Activated CD8-positive, alpha-beta memory T cell treated with anti-CD3 and anti-CD28 coated beads for 1 hour (primary cell): ENCODE results near the gene EPHB2.

Experiments
- DNase-seq, 2 donors: peaks; one replicate each; pipeline ENCODE4 v3.0.0-alpha.2; 2020; ENCODE audit warnings: low read depth in 1 of 2; ENCODE audit errors: extremely low read depth in 1 of 2

Gene EPHB2

DNA sequence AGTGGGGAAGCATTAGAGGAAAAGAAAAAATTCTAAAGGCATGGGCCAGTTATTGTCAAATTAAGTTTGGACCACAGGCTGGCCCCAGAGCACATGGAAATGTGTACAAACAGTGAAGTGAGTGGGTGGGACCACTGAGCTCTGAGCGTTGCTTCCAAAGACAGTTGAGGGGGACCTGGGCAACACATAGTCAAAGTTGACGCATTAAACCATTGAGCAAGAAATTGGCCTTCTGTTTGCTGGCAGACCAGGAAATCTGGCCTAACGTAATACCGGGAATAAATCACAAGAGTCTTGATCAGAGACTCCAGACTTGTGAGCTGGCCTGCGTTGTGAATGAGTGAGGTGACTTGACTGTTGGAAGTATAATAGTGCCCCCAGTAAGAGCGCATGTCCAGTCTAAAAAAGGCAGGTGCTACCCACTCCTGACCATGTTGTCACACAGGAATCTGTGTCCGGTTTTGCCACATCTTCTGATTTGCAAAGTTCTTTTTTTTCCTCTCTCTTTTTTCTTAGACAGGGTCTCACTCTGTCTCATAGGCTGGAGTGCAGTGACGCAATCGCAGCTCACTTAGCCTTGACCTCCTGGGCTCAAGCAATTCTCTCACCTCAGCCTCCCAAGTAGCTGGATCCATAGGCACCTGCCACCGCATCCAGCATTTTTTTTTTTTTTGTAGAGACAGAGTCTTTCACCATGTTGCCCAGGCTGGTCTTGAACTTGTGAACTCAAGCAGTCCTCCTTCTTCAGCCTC, 10.7 kb downstream of the EPHB2 start:
- DNase-seq, result no peak

DNA sequence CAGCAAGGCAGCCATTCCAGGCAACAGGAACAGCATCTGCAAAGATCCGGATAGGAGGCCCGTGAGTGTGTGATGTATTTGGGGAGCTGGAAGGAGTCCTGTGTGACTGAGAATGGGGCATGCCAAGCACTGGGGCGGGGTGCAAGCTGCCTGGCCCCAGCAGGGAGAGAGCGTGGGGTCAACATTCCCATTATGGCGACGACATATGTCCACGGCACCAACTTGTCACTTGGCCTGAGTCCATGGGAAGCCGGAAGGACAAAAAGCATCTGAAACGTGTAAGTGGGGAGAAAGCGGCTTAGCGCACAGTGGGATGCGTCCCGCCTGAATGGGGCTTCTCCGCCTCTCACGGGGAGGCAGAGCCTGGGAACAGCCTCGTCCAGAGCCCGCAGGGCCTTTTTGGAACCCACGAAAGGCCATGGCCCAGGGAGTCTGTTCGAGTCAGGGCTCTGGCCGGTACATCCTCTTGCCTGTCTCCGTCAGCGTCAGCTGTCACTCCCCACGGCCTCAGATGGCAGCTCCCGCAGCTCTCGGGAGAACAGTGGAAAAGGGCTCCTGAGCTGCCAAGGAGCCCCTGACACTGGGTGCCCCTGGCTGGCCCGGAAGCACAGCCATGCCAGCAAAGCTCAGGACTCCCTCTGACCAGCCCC, 12.4 kb downstream of the EPHB2 start:
- DNase-seq, result no peak

DNA sequence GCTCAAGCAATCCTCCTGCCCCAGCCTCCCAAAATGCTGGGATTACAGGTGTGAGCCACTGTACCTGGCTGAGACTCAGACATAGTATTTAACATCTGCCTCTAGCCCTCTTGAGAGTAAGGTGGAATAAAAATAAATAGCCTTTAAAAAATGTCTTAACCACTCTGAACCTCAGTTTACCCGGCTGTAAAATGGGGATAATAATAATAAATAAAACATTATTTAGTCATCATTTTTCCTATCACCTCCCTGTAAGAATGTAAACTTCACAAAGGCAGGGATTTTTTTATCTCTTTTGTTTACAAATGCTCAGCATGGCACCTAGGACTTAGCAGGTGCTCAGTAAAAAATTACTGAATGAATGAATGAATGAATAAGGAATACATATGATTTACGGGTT, 17.2 kb downstream of the EPHB2 start:
- DNase-seq, result no peak

DNA sequence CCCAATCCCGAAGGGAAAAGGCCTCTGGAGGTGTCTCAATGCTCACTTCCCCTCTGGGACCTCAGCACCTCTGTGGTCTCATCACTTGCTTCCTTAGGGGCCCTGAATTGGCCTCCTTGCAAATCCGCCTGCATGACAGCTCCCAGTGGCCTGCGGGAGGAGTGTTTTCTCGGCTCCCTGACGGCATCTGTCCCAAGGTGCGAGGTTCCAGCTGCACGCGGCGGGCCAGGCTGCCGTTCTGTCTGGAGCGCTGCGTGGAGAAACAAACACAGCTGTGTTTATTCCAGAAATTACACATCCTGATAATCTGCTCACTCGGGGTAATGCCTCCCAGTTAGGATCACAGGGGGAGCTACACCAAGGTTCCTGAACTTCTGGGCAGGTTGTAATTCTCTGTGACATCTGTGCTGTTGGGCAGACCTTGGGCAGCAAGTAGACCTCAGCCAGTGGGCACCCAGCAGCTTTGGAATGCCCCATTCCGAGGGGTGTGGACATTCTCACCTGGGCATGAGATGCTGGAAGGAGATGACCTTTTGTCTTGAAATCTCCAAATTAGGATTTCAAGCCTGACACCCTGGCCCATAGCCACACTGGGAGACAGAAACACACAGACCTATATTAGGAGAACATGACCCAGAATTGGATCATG, 18.2 kb downstream of the EPHB2 start:
- DNase-seq, result no peak

DNA sequence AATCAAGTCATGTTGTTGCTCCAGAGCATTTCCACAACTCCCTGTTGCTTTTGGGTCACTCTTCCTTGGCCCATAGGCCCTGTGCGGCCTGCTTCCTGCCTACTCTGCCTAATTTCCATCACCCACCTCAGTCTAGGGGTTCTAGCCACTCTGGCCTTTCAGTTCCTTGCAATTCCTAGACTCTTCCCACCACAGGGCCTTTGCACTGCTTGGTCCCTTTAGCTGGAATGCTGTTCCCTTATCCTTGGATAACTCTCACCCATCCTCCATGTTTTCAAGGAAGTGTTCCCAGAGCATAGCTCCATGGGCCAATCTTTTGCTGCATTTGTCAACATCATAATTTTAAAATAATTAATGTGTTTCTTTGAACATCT, 18.7 kb downstream of the EPHB2 start:
- DNase-seq, result no peak

DNA sequence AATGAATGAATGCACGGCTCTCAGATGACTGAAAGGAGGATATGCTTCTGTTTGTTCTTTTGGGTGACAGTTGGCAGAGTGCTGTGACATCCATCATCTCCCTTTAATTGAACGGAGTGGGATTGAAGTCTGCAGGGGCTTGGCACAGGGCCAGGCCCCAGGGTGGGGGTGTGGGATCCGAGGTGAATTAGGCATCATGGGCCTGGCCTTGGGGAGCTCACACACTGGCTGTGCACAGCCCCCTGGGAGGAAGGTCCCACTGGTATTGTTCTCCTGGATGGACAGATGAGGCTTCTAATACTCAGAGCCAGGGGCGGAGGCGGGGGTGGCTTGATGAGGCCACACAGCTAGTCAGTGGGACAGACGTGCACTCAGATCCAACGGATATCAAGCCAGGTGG, 19.3 kb downstream of the EPHB2 start:
- no peak for DNase-seq

DNA sequence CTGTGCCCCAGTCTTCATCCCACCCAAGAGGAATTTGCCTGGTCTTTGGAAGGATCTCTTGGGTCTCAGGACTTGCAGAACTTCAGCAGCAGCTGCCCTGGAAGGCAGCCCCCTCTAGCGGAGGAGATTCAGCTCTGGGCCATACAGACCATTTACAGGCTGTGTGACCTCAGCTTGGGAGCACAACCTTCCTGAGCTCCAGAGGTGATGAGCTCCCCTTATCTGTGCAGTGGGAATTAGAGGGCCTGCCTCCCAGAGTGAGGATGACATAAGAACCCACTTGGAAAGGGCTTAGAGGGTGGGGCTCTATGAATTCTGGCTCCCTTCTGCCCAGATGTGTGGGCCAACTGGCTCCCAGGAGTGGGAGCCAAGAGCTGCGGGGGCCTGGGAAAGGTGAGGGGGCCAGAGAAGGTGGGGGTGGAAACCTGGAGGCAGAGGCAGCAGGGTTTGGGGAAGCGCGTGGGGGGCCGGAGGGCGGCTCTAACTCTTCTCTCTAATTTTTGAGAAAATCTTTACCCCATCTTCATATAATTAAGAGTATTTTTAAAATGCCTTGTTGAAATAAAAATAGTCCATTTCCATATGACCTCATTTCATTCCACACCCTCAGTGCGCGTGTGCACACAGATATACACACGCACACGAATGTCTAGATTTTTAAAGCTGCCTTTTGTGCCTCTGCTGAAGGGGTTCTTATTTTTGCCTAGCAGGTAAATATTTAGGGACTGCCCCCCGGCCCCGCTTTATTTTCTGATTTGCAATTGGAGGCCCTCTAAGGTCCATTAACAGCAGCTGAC, 21.5 kb downstream of the EPHB2 start:
- DNase-seq, result no peak

DNA sequence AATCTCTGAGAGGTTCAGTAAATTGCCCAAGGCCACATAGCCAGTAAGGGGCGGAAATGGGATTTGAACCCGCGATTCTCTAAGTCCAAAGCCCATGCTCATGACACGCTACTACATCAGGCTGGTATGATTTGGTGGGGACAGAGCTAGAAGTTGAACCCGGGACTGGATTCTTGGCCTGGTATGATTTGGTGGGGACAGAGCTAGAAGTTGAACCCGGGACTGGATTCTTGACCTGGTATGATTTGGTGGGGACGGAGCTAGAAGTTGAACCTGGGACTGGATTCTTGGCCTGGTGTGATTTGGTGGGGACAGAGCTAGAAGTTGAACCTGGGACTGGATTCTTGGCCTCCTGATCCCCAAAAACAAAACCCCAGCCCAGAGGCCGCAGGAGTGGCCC, 23.0 kb downstream of the EPHB2 start:
- DNase-seq, result no peak

DNA sequence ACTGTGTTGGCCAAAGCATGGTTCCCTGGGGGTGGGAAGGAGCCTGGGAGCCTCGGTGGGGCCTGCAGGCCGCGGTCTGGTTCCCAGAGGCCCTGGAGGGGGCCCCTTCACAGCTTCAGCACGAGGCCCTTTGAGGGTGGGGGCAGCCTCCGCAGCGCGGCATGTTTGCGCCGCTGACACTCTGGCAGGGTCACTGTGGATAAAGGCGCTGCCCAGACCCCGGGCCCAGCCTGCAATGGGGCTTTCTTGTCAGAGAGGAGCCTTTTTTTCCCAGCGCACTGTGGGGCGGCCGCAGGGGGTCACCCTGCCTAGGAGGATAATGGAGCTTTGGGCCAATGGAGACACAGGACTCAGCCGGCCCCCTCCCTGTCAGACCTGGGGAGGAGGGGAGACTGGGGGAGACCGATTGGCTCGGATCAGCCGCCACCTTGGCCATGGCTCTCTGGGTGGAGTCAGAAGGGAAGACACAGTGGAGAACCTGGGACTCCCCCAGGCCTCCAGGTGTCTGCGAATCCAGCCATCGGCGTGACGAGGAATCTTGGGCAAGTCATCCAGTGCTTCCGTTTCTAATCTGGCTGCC, 26.0 kb downstream of the EPHB2 start:
- DNase-seq, result no peak

DNA sequence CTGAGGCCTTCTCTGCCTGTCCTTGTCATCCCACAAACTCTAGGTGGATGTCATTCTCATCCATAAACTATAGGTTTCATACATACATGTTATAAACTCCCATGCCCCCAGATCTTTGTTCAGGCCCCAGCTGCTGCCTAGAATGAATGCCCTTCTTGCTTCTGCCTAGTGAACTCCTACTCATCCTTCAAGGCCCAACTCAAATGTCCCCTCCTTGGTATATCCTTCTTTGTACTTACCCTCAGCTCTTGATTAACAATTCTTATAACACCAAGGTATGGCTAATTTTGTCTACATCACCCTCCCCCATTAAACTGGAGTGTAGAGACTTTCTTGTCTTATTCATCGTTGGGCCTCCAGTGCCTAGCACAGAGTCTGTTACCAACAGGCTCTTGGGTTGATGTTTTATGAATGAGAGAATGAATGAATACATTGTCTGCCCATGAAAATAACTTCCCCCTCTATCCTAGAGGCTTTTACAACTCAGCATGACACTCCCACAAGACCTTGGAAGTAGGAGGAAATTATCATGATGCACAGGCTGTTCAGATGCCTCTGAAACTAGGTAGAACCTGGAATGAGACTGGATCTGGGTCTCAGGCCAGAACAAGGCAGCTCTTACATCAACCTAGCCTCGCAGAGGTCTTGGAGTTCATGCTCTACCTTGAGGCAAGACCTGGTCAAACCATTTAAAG, 26.9 kb downstream of the EPHB2 start:
- DNase-seq, result no peak

DNA sequence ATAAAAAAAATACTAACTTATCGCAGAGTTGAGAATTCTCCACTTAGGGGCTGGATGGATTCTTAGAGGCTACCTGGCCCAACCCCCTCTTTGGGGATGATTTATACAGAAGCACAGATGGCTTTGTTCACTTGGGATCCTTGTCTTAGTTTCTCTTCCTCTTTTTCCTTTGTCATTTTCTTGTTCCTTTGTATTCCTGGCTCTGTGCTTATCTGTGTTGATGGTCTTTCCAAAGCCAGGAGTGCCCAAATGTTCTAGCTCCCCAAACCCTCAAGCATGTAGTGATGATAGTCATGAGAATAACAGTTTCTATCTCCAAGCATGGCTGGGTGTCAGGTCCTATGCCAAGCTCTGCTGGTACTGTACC, 27.4 kb downstream of the EPHB2 start:
- no peak for DNase-seq

DNA sequence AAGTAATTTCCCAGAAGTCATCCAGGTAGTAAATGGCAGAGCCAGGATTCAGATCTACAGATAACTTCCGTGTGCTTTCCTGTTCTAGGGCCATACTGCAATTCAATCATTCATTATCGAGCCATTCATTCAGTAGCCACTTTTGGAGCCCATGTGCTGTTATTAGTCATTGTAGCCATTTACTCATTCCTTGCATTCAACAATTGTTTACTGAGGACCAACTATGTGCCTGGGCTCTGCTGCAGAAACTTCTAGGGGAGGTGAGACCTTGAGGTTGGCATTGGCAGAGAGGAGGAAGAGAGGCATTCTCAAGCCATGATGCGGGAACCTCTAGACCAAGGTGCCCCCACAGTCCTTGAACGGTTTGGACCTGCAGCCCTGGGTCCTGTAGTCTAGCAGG, 27.9 kb downstream of the EPHB2 start:
- no peak for DNase-seq

DNA sequence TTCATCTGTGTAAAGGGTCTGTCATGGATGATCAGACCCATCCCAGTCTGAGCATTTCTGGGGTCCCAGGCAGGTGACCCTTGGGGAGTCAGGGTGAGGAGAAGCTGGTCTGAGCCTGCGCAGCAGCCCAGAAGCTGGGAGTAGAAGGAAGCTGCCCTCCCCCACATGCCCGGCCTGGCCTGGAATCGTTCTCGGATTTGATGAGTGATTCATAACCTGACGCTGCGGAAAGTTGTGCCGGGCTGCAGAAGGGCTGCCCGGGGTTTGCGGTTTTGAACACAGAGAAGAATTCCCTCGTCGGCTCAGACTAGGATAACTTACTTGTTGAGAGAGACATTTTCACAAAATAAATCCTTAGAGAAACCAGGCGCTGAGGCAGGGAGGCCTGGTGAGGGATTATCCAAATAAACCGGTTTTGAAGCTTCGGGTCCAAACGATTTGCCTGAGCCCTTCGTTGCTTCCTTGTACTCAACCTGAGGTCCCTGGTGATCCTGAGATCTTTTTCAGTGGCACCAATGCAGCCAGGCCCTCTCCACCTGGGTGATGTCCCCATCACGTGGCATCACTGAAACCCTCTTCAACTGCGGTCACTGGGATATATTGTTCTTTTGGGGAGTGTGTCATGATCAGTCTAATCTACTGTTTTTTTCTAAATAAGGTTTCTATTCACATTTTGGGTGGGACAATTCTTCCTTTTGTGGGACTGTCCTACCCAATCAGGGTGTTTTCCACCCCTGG, 29.2 kb downstream of the EPHB2 start:
- no peak for DNase-seq

DNA sequence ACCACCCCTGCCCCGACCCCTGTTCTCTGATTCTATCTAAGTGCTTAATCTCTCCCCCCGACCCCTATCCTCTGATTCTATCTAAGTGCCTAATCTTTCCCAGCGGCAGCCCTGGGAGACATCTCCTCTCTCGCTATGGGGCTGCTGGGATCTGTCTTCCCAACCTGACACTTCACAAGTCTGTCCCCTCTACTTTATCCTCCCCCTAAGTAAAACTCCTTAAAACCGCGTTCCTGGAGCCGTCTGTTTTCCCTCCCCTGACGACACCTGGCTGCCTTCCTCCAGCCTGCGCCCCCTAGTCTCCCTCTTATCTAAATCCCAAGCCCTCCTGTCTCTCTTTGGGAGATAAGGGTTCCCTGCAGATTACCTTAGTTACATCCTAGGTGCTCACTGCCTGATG, 30.5 kb downstream of the EPHB2 start:
- no peak for DNase-seq

DNA sequence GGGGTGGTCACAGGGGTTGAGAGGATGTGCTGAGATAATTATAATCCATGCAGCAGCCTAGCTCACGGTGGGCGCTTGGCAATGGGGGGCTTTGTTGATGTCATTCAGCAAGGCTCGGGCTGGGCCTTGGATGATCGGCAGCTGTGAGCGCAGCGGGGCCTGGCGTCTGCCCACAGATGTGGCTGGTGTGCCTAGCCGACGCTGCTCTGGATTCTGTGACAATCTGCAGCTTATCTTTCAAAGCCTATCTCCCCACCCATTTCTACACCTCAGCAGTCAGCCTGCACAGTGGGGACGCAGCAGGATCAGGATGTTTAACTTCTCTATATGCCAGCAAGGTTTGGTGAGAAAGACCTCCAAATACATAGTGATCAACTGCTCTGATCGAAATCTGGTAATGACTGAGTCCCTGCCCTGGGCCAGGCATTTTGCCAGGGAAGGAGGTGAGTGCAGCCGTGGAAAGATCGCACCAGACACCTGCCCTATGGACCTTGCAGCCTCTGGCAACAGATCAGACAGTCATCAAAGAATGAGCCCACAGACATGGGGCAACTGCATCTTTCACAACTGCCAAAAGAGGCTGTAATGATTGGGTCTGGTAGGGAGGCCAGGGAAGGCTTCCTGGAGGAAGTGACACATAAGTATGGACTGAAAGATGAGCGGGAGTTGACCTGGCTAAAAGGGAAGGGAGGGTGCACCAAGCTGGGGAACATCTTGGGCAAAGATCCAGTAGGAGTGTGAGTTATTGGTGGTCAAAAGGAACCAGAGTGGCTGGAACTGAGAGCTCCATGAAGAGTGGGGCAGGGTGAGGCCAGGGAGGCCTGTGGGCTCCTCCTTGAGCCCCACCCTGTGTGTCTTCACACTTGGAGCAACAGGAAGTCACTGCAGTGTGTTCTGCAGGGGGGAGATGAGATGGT, 35.3 kb downstream of the EPHB2 start:
- no peak for DNase-seq

DNA sequence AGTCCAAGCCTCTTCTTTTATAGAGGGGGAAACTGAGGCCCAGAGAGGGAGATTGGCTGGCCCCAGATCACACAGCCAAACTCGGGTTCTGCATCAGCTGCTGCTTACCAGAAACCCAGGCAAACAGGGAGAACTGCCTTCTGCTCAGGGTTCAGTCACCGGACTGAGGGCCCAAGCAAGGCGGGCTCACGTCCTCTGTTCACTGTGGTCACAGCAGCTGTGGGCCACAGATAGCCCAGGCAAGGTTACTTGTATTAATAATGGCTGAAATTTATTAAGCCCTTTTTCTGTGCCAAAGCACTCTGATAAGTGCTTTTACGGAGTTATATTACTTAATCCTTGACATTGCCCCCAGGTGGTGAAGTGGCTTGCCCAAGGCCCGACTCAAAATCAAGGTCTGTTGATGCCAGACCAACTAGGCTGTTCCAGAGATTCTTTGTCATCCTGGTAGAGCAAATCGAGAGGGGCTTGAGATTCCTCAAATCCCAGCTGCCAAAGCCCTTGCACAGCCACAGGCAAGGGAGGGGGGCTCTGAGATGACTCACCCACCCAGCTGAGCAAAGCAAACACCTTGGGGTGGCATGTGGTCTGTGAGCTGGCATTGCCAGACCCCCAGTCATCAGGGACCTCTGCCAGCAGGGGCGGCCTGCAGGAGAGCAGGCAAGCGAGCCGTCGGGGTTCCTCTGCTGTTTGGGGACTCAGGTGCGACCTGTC, 36.5 kb downstream of the EPHB2 start:
- no peak for DNase-seq

DNA sequence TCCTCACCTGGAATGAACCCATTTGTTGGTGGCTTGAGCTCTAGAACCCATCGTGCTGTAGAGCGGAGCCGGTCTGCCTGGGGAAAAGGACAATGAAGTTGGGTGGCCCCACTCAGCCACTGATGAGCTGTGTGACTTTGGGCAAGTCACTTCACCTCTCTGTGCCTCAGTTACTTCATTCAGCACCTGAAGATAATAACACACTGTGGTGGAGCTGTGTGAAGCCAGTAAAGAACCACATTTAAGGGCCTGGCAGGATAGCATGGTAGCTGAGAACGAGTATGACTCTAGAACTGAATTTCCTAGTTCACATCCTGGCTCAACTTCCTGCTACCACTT, 37.1 kb downstream of the EPHB2 start:
- DNase-seq, result no peak

DNA sequence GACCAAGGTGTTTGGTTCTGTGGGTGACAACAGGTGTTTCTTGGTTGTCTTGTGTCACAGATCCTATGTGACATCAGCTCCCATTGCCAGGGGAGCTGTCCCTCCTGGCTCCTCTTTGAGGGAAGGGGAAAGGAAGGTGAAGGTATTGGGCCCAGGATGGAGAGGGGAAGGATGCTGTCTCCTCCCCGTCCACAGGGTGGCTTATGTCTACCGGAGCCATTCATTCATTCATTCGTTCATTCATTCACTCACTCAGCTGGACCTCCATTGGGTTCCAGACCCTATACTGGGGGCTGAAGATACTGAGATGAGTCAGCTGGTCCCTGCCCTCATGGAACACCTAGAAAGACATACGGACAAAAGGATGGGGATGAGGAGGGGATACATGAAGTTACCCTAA, 38.9 kb downstream of the EPHB2 start:
- DNase-seq, result no peak
